Prostate gland (tissue), 2 donors: ENCODE measurements around the gene ADGRF4. TPM values are rescaled to one million over a fixed set of nuclear protein-coding genes. Genes with fewer than 3 reads are reported as not detected.

ENCODE experiments used
- DNase-seq: peaks from one replicate; pipeline ENCODE4 v3.0.0-alpha.2; 2019; ENCODE audit warnings: low spot score
- H3K27ac ChIP-seq, 2 donors: fragments of 200-600 bp; sonication (generic); 2 replicates each; pipeline ENCODE4 v1.5.1; 2017 to 2019
- H3K27me3 ChIP-seq: fragments of 200-600 bp; sonication (generic); replicated peaks from 2 replicates; pipeline ENCODE4 v1.5.1; 2019; ENCODE audit not compliant: insufficient read depth
- H3K36me3 ChIP-seq, 2 donors: fragments of 200-600 bp; sonication (generic); 1 replicate in 1 of 2; 2 replicates in 1 of 2; pipeline versions ENCODE4 v1.5.1 to v1.8.1; 2017 to 2019
- H3K4me1 ChIP-seq: fragments of 200-600 bp; sonication (generic); replicated peaks from 2 replicates; pipeline ENCODE4 v1.5.1; 2019
- H3K4me3 ChIP-seq, 2 donors: fragments of 200-600 bp; sonication (generic); 2 replicates each; pipeline ENCODE4 v1.5.1; 2017 to 2019
- H3K9me3 ChIP-seq: fragments of 200-600 bp; sonication (generic); 2 replicates; pipeline ENCODE4 v1.5.1; 2017
- POLR2A ChIP-seq: fragments of 450-650 bp; IDR thresholded peaks from one replicate; pipeline ENCODE4 v1.6.1; 2016; ENCODE audit warnings: antibody characterized with exemption, mild to moderate bottlenecking
- POLR2AphosphoS5 ChIP-seq: sonication (generic); formaldehyde crosslinking; IDR thresholded peaks from one replicate; pipeline ENCODE4 v1.6.1; 2017; ENCODE audit warnings: antibody characterized with exemption
- WGBS: methylation state at CpG from one replicate; pipeline ENCODE4 v1.1.5; 2018; 5-methylcytosine and 5-hydroxymethylcytosine counted together
- intact Hi-C: fragments of 100-400 bp; cut with DNase I; formaldehyde crosslinking; loops from one replicate; pipeline ENCODE4 v1.14.2; 2022
- total RNA-seq, 2 donors: library from RNA; depleted of rRNA; stranded (reverse); fragments of >200 nt; gene quantifications; one replicate each; pipeline ENCODE4 v1.1.0, GENCODE V29; 2016
- TF ChIP-seq, protein P1 (sequence below), 4 experiments: fragments of 200-600 bp in 2 of 4; fragments of 450-650 bp in 2 of 4; sonication (generic) in 2 of 4; IDR thresholded peaks; 1 replicate in 3 of 4; 2 replicates in 1 of 4; pipeline ENCODE4 v1.5.1; 2016 to 2019; ENCODE audit warnings: antibody characterized with exemption in 4 of 4, mild to moderate bottlenecking in 2 of 4, moderate library complexity in 2 of 4

ADGRF4 gene
- total RNA-seq, 2 donors from 2014 or later: 0.23 TPM; not detected in 1

DNA sequence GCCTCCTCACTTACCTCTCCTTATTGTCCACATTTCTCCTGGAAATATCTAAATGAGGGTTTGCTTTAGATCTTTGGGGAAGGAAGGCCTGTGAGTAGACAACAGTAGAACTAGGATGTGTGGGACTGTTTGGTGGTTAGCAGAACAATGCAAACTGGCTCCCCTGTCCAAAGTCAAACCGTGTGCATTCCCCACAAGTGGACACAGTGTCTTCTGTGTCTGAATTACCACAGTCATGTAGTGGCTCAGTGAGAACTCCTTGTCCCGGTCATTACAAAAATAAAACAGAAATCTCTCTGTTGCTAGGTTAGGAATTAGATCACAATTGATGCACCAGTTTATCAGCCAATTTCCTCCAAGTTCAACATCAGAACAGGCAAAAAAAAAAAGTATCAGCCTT lies 455 bp upstream of the ADGRF4 start:
- TF ChIP-seq POLR2AphosphoS5 (no peak), POLR2A (no peak)
- TF ChIP-seq, protein P1, sequence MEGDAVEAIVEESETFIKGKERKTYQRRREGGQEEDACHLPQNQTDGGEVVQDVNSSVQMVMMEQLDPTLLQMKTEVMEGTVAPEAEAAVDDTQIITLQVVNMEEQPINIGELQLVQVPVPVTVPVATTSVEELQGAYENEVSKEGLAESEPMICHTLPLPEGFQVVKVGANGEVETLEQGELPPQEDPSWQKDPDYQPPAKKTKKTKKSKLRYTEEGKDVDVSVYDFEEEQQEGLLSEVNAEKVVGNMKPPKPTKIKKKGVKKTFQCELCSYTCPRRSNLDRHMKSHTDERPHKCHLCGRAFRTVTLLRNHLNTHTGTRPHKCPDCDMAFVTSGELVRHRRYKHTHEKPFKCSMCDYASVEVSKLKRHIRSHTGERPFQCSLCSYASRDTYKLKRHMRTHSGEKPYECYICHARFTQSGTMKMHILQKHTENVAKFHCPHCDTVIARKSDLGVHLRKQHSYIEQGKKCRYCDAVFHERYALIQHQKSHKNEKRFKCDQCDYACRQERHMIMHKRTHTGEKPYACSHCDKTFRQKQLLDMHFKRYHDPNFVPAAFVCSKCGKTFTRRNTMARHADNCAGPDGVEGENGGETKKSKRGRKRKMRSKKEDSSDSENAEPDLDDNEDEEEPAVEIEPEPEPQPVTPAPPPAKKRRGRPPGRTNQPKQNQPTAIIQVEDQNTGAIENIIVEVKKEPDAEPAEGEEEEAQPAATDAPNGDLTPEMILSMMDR (IDR thresholded peaks at IDR 0.05): no peak
- 62% methylated on average over 2 of the region's 2 CpGs for WGBS
- no peak overlapping the region for H3K27ac ChIP-seq
- H3K4me3 ChIP-seq: no peak overlapping the region
- intact Hi-C loops: no loop called here
- H3K9me3 ChIP-seq: no peaks in the 10 kb centered on the region
- no peak for DNase-seq
- no peaks in the 10 kb centered on the region for H3K27me3 ChIP-seq
- no peaks in the 10 kb centered on the region for H3K36me3 ChIP-seq
- H3K4me1 ChIP-seq: no peaks in the 10 kb centered on the region

DNA sequence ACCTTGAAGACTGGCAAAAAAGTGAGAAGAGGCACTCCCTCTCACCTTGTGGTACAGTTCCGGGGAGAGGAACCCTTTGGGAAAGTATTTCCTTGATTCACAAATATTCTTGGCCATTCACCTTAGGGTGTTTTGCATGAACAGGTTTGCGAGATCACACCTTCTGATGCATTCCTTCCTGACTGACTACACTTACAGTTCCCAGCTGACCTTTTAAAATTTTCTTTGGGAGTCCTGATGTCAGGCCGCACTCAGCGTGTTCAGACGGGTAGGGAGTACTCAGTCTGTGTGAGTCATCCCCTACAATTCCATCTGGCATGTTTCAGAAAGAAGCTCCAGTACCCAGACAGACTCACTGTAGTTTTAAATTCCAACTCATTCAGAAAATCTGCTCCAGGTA lies 1.7 kb downstream of the ADGRF4 start:
- DNase-seq: peak; percentile 60
- Histone ChIP-seq H3K4me1 (no peaks in the 10 kb centered on the region), H3K9me3 (no peaks in the 10 kb centered on the region), H3K27ac (no peak overlapping the region), H3K27me3 (no peaks in the 10 kb centered on the region), H3K4me3 (no peak overlapping the region), H3K36me3 (no peaks in the 10 kb centered on the region)
- peak; percentile 54 for TF ChIP-seq POLR2AphosphoS5
- TF ChIP-seq, protein P1 (IDR thresholded peaks at IDR 0.05): peak in 1 of 4 experiments; percentile 8
- TF ChIP-seq POLR2A: no peak
- whole genome bisulfite sequencing: 28% methylated on average over 5 of the region's 5 CpGs
- intact Hi-C loops: no loop called here

DNA sequence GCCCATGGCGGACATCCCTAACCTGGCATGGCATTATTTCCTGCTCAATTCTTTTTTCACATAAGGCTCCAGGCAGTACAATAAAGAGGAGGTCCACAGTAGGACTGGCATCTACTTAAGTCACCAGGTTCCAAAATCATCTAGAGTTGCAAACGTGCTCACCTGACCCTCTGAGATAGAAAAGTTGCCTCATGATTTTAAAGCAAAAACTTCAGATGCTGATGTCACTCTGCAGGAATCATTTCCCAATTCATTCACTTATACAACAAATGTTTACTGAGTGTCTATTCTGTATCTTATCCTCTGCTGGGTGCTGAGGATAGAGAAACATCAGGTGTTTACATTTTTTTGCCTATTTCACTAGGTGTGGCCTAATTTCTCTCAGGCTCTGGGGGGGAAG lies 2.2 kb downstream of the ADGRF4 start:
- TF ChIP-seq POLR2A: no peak
- TF ChIP-seq POLR2AphosphoS5: no peak
- TF ChIP-seq, protein P1 (IDR thresholded peaks at IDR 0.05): no peak
- Histone ChIP-seq H3K9me3 (no peaks in the 10 kb centered on the region), H3K4me1 (no peaks in the 10 kb centered on the region), H3K27ac (no peak overlapping the region), H3K27me3 (no peaks in the 10 kb centered on the region), H3K4me3 (no peak overlapping the region), H3K36me3 (no peaks in the 10 kb centered on the region)
- intact Hi-C loops: no loop called here
- 59% methylated on average over 2 of the region's 2 CpGs for WGBS
- no peak for DNase-seq

DNA sequence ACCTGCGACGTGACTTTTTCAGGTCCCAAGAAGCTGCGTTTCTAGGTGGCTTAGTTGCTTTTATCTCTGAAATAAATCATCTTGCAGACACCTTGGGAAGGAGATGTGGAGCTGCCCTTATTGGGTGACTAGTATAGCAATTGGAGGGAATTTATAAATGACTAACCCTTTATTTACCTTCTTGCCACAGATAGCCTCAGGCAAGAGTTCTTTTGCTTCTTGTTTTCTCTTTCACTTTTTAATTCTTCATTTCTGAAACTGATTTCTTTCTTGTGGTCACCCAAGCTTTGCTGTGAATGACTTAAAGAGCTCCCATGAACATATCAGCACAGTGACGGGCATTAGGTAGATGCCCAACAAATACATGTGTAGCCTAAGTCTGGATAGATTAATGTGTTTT lies 3.0 kb downstream of the ADGRF4 start:
- no peaks in the 10 kb centered on the region for H3K27me3 ChIP-seq
- TF ChIP-seq POLR2AphosphoS5 (no peak), POLR2A (no peak)
- TF ChIP-seq, protein P1 (IDR thresholded peaks at IDR 0.05): no peak
- H3K4me1 ChIP-seq: no peaks in the 10 kb centered on the region
- no peak overlapping the region for H3K27ac ChIP-seq
- no peaks in the 10 kb centered on the region for H3K36me3 ChIP-seq
- no peak overlapping the region for H3K4me3 ChIP-seq
- no peak for DNase-seq
- no peaks in the 10 kb centered on the region for H3K9me3 ChIP-seq
- intact Hi-C loops: no loop called here
- WGBS: 38% methylated on average over 4 of the region's 4 CpGs

DNA sequence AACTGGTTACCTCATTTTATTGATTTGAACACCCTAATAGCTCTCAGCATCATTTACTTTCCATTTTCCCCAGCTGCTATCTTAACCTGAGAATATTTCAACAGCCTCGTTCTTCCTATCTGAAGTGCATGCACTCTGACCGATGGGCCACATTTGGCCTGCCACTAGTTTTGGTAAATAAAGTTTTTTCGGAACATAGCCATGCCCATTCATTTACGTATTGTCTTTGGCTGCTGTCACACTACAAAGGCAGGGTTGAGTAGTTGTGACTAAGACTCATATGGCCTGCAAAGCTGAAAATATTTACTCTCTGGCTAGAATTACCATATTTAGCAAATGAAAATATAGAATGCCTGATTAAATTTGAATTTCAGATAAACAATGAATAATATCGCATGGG lies 10.8 kb downstream of the ADGRF4 start:
- intact Hi-C loops: no loop called here
- no peak for DNase-seq
- TF ChIP-seq POLR2AphosphoS5 (no peak), POLR2A (no peak)
- TF ChIP-seq, protein P1 (IDR thresholded peaks at IDR 0.05): no peak
- H3K4me1 ChIP-seq: no peaks in the 10 kb centered on the region
- H3K4me3 ChIP-seq: no peak overlapping the region
- H3K27me3 ChIP-seq: no peaks in the 10 kb centered on the region
- no peaks in the 10 kb centered on the region for H3K36me3 ChIP-seq
- H3K27ac ChIP-seq: no peak overlapping the region
- H3K9me3 ChIP-seq: no peaks in the 10 kb centered on the region
- WGBS: 91% methylated on average over 5 of the region's 5 CpGs
